ENCODE data around the gene SERPINB8.
"Not testable (repeated sequence)": the region's sequence is repeated elsewhere in the genome, so short reads cannot be mapped to it uniquely, and the experiment has no call there.

Gene SERPINB8, protein sequence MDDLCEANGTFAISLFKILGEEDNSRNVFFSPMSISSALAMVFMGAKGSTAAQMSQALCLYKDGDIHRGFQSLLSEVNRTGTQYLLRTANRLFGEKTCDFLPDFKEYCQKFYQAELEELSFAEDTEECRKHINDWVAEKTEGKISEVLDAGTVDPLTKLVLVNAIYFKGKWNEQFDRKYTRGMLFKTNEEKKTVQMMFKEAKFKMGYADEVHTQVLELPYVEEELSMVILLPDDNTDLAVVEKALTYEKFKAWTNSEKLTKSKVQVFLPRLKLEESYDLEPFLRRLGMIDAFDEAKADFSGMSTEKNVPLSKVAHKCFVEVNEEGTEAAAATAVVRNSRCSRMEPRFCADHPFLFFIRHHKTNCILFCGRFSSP

DNA sequence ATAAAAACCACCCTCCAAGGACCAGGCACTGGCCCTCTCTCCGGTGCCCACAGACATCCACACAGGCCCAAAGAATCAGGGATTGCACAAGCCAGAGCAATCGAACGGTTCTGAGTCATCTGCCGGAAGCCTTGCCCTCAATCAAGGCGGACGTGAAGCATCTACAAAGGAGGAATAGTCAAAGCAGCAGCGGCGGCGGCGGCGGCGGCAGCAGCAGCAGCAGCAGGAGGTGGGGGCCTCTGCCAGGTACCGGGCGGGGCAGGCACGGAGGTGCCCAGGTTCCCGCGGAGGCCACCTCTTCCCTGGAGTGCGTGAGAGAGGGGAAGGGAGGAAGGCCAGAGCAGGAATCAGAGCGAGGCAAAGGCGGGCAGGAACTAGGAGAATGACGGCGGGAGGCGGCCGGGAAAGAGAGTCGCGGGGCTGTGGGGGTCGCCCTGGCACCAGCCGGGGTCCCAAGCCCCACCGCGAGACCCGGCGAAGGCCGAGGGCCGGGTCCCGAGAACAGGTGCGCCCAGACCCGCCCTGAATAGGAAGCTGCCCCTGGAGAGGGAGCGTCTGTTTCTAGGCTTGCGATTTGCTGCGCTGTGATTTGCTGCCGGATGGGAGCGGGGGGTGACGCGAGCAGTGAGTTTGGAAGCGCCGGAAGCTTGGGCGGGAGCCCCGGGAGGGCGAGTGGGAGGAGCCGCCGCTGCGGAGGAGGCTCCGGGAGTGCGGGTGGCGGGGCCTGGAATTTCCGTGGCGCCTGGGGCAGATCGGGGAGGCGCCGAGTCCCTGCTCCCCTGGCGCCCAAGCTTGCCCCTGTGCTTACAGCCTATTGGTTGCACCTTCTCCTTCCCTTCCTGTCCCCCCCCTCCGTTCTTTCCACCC is at the start of gene SERPINB8:
Gene SERPINB8 (plus strand): TSS at position 140 of the 867 bp plus-strand sequence. CDS start 8,228 bp downstream, outside the sequence.
- DNase-seq, result peak; percentile 75

DNA sequence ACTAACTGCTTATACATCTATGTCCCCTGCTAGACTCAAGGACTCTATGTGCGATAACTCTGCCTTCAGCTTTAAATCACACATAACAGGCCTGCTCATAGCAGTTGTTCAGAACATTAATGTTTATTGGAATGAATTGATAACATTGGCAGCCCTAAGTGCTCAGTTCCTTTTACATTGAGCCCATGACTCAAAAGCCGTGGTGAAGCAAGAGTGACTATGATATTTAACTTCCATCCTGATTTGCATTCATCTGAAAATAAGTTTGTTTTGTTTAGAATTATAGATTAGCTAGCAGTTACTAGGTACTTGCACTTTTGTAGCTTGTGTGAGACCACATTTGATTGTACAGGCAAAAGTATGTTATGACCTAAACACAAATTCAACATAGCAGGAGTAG is 47.8 kb upstream of the SERPINB8 start:
- no peak for DNase-seq

DNA sequence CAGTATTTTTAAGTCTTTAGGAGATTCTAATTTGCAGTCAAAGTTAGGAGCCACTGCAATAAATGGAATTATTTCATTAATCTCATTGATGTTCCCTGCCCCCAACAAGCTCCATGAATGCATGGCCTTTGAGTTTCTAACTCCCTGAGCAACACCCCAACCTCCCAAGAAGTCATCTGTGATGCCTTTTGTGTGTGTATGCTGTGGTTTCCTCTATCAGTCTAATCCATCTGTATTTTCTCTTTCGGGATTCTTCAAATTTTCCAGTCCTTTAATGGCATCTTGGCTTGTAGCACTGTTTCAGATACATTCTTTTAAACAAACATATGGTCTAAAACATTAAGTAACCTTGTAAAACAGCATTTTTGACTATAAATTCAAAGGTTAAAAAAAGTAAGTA is 45.3 kb upstream of the SERPINB8 start:
- DNase-seq, result no peak

DNA sequence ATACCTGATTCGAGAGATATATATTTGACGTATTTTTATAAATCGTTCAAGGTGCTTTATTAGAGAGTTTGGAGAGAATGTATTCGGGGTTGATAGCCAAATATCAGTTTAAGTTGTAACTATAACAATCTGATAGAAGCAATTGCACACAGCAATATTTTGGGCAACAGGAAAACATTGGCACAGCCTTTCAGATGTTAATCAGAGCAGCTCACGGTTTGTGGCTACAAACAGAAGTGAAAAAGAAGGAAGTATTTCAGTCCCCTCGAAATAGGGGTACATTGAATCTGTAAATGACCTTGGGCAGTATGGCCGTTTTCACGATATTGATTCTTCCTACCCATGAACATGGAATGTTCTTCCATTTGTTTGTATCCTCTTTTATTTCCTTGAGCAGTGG is 41.5 kb upstream of the SERPINB8 start:
- DNase-seq, result no peak

DNA sequence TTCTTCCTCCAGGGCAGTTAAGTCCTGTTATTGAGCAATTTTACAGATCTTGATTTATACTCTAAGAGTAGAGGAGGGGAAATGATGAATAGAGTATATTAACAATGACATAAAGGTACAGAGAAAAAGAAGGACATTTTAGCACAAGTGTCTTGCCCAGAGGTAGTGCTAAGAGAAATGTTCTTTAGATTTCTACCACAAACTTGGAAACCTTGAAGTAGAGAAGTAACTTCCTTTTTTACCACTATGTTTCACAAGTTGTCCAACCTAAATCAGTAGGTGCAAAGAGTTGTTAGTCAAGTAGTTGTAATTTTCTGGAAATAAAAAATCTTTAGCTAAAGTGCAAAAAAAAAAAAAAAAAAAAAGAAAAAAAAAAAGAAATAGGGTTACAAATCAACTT is 40.5 kb upstream of the SERPINB8 start:
- DNase-seq, result not testable (repeated sequence)

DNA sequence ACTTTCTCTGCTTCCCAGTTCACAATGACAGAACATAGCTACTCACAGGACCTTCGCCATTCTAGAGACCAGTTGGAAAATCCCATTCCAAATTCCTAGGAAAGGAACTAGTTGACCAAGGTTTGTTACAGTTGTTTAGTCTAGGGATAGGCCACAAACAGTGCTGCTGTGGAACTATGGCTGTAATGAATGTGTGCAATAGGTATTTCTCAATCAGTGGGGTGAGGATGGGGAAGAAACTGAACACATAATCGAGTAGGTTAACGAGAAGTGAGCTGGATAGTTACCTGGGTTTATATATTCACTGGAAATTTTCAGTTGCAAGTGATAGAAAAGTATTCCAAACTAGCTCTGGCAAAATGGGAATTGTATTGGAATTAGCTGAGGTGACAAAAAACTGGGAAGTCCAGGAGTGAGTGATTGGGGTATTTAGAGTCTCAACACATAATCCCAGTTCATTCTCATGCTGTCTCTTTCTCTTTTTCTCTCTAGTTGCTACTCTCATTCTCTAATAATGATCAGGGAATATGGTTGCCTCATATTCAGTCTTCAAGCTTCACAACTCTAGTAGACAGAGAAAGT is 39.0 kb upstream of the SERPINB8 start:
- no peak for DNase-seq

DNA sequence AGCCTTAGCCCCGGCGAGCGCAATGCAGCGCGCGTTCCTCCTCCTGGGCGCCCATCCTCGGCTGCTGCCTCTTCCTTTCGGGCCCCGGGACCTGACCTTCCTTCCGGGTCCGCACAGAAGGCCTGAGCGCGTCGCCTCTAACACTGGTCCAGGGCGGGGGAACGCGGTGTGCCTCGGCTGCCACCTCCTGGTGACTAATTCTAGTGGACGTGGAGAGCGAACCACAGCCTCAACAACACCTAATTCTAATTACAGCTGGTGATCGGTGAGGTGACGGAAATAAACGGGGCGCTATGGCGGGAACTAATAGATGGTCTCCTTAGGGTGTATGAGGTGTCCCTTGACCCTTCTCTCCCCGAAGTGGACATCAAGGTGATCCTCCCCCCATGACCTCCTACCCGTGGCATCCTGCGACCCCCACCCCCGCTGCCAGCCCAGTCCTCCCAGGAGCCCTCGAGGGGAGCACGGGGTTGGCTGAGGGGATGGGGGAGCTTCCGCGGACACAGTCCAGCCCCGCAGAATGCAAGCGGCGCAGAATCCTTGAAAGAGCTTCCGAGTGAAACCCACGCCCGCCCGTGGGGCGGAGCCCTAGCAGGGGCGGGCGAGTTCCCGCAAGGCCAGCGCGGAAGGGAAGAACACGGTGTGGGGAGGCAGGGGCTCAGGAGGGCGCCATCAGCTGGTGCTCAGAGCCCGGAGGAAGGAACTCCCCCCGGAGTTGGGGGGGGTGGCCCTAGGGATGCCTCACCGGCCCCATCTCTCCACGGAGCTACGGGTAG is 33.5 kb upstream of the SERPINB8 start:
- no peak for DNase-seq

DNA sequence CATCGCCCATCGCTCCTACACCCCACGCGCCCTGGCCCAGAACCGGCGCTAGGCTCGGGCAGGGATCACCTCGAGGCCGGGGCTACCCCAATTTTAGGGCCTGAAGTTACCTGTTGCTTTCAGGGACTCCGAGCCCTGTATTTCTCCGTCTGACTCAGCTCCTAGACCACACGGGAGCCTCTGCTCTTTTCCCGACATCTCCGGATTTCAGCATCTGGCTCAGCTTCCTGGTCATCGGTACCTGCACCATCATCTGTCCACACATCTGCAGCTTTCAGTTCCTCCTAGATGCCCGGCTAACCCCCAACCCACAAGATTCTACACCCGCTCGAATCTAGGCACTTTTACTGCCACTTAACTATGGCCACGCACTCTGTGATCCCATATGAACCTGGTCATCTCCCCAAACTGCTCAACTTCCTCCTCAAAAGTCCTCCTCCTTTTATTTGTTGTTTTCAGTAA is 32.9 kb upstream of the SERPINB8 start:
- no peak for DNase-seq

DNA sequence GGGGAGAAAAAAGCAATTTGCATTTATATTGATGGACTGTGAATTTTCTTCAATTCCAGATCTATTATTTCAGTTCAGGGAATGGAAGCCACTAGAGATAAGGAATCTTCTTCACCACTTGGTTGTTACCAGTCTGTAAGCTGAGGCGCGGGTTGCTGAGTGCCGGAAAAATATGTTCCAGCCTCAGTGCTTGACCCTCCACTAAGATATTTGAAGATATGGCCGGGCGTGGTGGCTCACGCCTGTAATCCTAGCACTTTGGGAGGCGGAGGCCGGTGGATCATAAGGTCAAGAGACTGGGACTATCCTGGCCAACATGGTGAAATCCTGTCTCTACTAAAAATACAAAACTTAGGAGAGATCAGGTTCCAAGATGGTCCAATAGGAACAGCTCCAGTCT is 29.9 kb upstream of the SERPINB8 start:
- no peak for DNase-seq

DNA sequence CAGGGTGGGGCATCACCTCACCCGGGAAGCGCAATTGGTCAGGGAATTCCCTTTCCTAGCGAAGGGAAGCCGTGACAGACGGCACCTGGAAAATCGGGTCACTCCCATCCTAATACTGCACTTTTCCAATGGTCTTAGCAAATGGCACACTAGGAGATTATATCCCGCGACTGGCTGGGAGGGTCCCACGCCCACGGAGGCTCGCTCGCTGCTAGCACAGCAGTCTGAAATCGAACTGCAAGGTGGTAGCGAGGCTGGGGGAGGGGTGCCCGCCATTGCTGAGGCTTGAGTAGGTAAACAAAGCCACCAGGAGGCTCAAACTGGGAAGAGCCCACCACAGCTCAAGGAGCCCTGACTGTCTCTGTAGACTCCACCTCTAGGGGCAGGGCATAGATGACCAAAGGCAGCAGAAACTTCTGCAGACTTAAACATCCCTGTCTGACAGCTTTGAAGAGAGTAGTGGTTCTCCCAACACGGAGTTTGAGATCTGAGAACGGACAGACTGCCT is 29.3 kb upstream of the SERPINB8 start:
- not testable (repeated sequence) for DNase-seq

DNA sequence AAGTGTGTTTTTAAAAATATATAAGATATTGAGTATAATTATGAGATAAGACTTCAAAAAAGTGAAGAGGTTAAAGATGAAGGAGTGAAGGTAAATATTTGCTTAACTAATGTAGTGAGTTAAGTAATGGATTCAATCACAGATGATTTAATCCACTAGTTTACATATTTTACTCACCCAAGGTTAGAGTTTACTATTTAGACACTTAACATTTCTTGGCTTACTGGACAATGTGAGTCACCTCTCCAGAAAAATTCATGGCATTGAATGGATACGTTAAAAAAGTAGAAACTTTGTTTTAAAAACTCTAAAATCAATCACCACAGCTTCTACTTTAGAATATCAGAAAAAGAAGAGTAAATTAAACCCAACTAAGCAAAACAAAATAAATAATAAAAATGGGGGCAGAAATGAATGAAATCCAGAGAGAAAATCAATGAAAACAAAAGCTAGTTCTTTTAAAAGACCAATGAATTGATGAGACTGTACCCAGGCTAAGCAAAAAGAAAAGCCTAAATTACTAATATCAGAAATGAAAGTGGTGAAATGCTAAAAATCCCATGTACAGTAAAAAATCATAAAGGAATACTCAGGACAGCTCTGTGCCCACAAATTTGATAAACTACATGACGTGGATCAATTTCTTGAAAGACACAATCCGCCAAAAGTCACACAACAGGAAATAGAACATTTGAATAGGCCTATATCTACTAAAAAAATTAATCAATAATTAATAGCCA is 22.7 kb upstream of the SERPINB8 start:
- DNase-seq, result no peak

DNA sequence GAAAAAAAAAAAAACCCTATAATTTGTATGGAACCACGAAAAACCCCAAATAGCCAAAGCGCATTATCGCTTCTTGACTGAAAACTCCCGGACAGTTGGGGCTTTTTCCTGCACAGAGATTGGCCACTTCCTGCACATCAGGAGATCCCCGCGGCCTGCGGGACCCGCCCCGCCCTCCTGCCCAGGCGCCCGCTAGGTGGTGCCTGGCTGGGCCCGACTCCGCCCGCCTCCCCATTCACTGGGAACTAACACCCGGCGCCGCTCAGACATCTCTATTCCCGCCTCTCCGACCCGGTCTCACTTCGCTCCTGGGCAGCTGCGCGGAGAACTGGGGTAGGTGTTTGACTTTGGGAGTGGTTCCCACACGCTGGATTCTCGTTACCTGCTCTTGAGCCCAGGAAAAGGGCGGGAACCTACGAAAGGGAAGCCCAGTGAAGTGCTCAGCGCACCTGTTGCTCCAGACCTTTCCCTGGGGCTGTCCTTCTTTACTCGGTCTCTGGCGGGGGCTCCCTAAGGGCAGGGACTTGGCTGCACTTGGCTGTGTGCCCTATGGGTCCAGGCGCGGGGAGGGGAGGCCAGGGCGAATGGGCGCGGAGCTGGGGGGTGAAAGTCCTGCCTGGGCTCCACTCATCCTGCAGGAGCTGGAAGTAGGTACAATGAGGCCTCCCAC is 20.7 kb upstream of the SERPINB8 start, which contains the start of gene HMSD:
Gene HMSD (plus strand): TSS at position 234 of the 670 bp plus-strand sequence. CDS start 4,155 bp downstream, outside the sequence.
- DNase-seq, result no peak

DNA sequence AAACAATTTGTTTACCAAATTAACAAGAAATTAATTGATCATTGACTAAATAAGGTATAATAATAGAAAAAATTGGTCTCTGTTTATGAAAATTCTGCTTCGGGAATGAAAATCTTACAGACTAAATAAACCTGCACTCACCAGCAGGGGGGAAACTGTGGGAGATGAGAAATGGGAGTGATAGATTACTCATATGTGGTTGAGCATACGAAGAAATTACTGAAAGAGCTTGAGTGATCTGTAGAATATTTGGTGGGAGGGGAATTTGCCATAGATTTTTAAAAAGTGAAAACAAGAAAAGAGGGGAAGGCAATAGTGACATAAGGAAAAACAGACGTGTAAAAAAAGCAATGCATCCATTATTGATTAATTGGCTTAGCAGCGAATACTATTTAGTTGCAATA is 18.6 kb upstream of the SERPINB8 start:
- DNase-seq, result no peak

DNA sequence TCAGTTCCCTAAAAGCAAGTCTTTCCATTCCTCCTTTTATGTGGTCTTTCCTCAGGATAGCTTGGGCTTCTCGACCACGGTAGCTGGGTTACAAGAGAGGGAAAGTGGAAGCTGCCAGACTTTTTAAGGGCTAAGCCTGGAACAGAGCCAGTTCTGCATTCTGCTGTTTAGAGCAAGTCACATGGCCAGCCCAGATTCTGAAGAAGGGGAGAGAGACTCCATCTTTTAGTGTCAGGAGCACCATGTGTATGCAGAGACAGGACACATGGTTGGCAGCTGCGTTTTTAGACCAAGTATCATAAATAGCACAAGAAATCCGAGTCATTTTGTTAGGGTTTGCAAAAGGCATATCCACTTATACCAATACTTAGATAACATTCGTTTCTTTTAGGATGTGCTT is 16.1 kb upstream of the SERPINB8 start:
- DNase-seq, result no peak

DNA sequence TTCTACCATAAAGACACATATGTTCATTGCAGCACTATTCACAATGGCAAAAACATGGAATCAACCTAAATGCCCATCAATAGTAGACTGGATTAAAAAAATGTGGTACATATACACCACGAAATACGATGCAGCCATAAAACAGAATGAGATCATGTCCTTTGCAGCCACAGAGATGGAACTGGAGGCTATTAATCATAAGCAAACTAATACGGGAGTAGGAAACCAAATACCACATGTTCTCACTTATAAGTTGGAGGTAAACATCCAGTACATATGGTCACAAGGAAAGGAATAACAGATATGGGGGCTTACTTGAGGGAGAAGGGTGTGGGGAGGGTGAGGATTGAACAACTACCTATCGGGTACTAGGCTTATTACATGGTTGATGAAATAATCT is 13.1 kb upstream of the SERPINB8 start:
- no peak for DNase-seq

DNA sequence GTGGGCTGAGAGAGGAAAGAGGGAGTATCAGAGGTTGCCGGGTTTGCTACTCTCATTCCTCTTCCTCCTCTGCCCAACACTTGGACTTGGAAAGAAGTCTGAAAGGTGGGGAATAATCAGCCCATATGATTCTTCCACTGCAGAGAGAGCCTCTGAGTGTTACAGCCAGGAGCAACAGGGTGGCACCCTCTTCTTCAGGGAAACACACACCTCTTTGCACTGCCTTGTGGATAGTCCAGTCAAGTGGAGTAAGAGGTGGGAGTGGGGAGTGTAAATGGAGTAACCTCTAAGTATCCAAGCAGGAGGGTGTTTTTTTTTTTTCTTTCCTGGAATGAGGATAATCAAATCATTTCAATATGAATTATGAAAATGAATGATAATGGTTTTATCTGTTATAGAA is 9.0 kb upstream of the SERPINB8 start:
- DNase-seq, result no peak

DNA sequence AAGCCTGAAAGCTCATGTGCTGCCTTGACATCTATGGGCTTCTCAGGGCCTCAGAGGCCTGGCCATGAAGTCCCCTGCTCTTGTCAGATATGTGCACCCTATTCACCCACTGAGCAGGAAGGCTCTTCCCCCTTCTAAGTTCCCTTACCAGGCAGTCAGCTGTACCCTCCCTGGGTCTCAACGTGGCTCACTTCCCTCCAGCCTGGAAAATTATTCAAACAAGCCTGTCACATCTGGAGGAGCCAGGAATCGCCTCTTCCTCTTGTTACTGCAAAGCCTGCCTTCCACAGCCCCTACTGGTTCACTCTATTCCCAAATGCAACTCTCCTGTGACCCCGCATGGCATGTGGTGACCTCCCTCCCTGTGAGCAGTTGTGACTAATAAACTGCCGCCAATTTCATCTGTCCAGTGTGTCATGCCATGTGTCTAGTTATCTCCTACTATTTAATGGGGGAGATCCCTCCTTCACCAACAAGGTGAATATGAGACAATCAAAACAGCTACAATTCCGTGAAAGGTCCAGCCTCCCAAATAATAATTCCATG is 8.4 kb upstream of the SERPINB8 start:
- DNase-seq, result no peak

DNA sequence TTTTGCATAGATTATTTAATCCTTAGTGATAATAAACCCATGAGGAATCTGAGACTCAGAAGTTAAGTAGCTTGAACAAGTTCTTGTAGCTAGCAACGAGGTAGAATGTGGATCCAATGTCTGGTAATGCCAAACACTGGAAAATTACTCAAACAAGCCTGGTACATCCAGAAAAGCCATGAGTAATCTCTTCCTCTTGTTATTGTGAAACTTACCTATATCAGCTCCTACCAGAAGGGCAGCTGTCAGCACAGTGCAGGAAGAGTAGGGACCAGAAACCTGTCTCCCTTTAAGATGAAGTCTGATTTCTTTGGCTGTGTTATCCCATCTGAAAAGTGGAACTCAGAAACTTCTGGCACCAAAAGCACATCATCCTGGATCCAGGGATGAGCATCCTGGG is 7.7 kb upstream of the SERPINB8 start:
- DNase-seq, result no peak

DNA sequence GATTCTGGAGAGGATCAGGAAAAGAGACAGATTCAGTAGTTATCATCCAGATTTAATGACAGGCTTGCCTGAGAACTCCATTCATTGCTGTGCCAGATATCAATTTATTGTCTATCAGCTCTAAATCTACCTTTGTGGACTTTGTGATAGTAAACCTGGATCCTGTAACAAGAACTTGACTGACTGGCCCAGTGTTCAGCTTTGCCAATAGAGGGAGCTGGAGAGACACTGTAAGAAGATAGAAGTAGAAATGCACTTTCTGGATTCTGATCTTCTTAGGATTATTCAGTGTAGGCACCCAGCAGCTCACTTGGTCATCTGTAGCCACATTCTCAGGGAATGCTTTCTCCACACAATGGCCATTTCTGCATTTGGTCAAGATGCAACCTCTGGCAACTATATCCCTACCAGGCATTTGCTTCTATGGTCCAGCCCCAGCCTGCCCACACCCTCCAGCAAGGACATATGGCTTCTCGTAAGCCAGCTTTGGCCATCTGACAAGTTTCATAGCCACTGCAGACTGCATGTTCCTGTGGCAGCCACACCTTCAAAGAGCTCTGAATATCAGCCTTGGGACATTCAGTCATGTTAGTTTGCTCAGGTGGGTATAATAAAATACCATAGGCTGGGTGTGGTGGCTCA is 6.1 kb upstream of the SERPINB8 start:
- DNase-seq, result no peak

DNA sequence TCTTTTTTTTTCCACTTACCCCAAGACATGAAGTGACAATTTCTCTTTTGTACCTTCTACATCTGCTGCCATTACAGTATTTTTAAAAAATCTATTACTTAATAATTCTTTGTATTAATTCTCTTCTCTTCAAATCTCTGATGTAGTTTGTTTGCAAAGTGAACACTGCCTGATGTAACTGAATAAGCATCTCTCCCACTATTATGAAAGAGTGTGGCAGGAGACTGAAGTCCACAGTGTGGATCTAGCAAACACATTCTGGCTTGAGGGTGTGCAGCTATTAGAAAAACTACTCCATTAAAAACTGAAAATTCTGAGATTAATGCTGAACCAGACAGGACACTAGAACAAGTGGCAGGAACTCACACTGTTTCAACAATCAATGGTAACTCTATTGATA is 5.0 kb upstream of the SERPINB8 start:
- no peak for DNase-seq
